GM12878 (cell line): Measurements from ENCODE around the gene SPINDOC. TPM values are rescaled to one million over a fixed set of nuclear protein-coding genes. Genes with fewer than 3 reads are reported as not detected.
A peak's percentile ranks its signal among the peaks of the same experiment; 100 is the strongest.

Experiments
- ATF7 ChIP-seq: fragments of 450-650 bp; IDR thresholded peaks from 2 replicates; pipeline ENCODE4 v1.6.1; 2016; ENCODE audit warnings: low read depth, mild to moderate bottlenecking
- BCLAF1 ChIP-seq: fragments of 450-650 bp; IDR thresholded peaks from 2 replicates; pipeline ENCODE4 v1.6.1; 2017; ENCODE audit warnings: antibody characterized with exemption, mild to moderate bottlenecking, moderate library complexity
- CHD1 ChIP-seq: IDR thresholded peaks from 2 replicates; pipeline ENCODE4 v1.6.1; 2012; ENCODE audit warnings: low read depth, low read length, improper control_type of control experiment
- CHD4 ChIP-seq: fragments of 200-600 bp; sonication (generic); IDR thresholded peaks from 2 replicates; pipeline ENCODE4 v1.6.1; 2016; ENCODE audit warnings: mild to moderate bottlenecking
- EP300 ChIP-seq, 2 experiments: fragments of 150-350 bp in 1 of 2; IDR thresholded peaks; 2 replicates each; pipeline ENCODE4 v1.6.1; 2011 to 2012; ENCODE audit warnings: low read depth in 2 of 2, low read length in 2 of 2, borderline replicate concordance in 1 of 2, improper control_type of control experiment in 1 of 2, inconsistent platforms in 1 of 2; ENCODE audit not compliant: control insufficient read depth in 1 of 2
- FOXK2 ChIP-seq: fragments of 450-650 bp; IDR thresholded peaks from 2 replicates; pipeline ENCODE4 v1.6.1; 2017; ENCODE audit warnings: mild to moderate bottlenecking, moderate library complexity
- HDGF ChIP-seq: fragments of 450-650 bp; IDR thresholded peaks from 2 replicates; pipeline ENCODE4 v1.6.1; 2016; ENCODE audit warnings: antibody characterized with exemption
- JUNB ChIP-seq: IDR thresholded peaks from 2 replicates; pipeline ENCODE4 v1.6.1; 2016; ENCODE audit warnings: antibody characterized with exemption, mild to moderate bottlenecking
- KLF5 ChIP-seq: fragments of 450-650 bp; IDR thresholded peaks from 2 replicates; pipeline ENCODE4 v1.6.1; 2014; ENCODE audit warnings: mild to moderate bottlenecking; ENCODE audit not compliant: partially characterized antibody
- MEF2B ChIP-seq: fragments of 450-650 bp; IDR thresholded peaks from 2 replicates; pipeline ENCODE4 v1.6.1; 2018; ENCODE audit warnings: mild to moderate bottlenecking, moderate library complexity; ENCODE audit not compliant: partially characterized antibody, poor library complexity, severe bottlenecking
- MTA2 ChIP-seq: fragments of 450-650 bp; IDR thresholded peaks from 2 replicates; pipeline ENCODE4 v1.6.1; 2016; ENCODE audit warnings: low read depth, mild to moderate bottlenecking, moderate library complexity
- NFYB ChIP-seq: IDR thresholded peaks from 2 replicates; pipeline ENCODE4 v1.6.1; 2011; ENCODE audit warnings: low read depth, mild to moderate bottlenecking, low read length, improper control_type of control experiment, moderate library complexity; ENCODE audit not compliant: insufficient read depth
- PML ChIP-seq: IDR thresholded peaks from 2 replicates; pipeline ENCODE4 v1.6.1; 2012; ENCODE audit warnings: low read length, inconsistent platforms
- SPI1 ChIP-seq: IDR thresholded peaks from 2 replicates; pipeline ENCODE4 v1.6.1; 2011; ENCODE audit warnings: low read depth, mild to moderate bottlenecking, low read length, moderate library complexity, borderline replicate concordance; ENCODE audit not compliant: insufficient read depth
- ZNF207 ChIP-seq: fragments of 450-650 bp; IDR thresholded peaks from 2 replicates; pipeline ENCODE4 v1.6.1; 2014; ENCODE audit warnings: antibody characterized with exemption, mild to moderate bottlenecking, borderline replicate concordance
- ZNF24 ChIP-seq: fragments of 450-650 bp; IDR thresholded peaks from 2 replicates; pipeline ENCODE4 v1.6.1; 2017; ENCODE audit warnings: antibody characterized with exemption, mild to moderate bottlenecking
- ZNF384 ChIP-seq: IDR thresholded peaks from 2 replicates; pipeline ENCODE4 v1.6.1; 2012; ENCODE audit warnings: low read depth, mild to moderate bottlenecking, low read length, improper control_type of control experiment, borderline replicate concordance
- polyA plus RNA-seq, 11 experiments: library from polyadenylated mRNA; depleted of rRNA in 4 of 11; unstranded in 6 of 11; stranded (reverse) in 5 of 11; fragments of >200 nt; fragmentation: Nextera tagmentation in 4 of 11; fragmentation: Illumina TruSeq in 1 of 11; extraction: Ambion mirVana in 4 of 11; extraction: Trizol in 1 of 11; gene quantifications; 1 replicate in 1 of 11; 2 replicates in 10 of 11; pipeline versions ENCODE4 v1.2.1 to v1.2.3, GENCODE V29; 2011 to 2016; ENCODE audit warnings: inconsistent platforms in 2 of 11, missing spikeins in 2 of 11, low read depth in 1 of 11
- total RNA-seq, 4 experiments: library from RNA; depleted of rRNA in 3 of 4; stranded (reverse); fragments of >200 nt in 3 of 4; fragmentation: Illumina TruSeq in 1 of 4; extraction: Trizol in 1 of 4; gene quantifications; 2 replicates each; pipeline versions ENCODE4 v1.2.1 to v1.2.3, GENCODE V29; 2013 to 2021
- TF ChIP-seq, protein P1 (sequence below): fragments of 450-650 bp; IDR thresholded peaks from 2 replicates; pipeline ENCODE4 v1.6.1; 2017; ENCODE audit warnings: mild to moderate bottlenecking, moderate library complexity
- TF ChIP-seq, protein P2 (sequence below): fragments of 450-650 bp; conservative IDR thresholded peaks from 2 replicates; pipeline ENCODE4 v1.6.1; 2017; ENCODE audit warnings: mild to moderate bottlenecking, moderate library complexity
- TF ChIP-seq, protein P3 (sequence below): fragments of 450-650 bp; IDR thresholded peaks from 2 replicates; pipeline ENCODE4 v1.6.1; 2017; ENCODE audit warnings: borderline replicate concordance

SPINDOC gene
- total and polyA plus RNA-seq, 10 of the 15 experiments (the other 5 are each of a cell fraction or from before 2014, with no cell fraction given), result 0.88 to 38.2 (median 16.9) TPM

DNA sequence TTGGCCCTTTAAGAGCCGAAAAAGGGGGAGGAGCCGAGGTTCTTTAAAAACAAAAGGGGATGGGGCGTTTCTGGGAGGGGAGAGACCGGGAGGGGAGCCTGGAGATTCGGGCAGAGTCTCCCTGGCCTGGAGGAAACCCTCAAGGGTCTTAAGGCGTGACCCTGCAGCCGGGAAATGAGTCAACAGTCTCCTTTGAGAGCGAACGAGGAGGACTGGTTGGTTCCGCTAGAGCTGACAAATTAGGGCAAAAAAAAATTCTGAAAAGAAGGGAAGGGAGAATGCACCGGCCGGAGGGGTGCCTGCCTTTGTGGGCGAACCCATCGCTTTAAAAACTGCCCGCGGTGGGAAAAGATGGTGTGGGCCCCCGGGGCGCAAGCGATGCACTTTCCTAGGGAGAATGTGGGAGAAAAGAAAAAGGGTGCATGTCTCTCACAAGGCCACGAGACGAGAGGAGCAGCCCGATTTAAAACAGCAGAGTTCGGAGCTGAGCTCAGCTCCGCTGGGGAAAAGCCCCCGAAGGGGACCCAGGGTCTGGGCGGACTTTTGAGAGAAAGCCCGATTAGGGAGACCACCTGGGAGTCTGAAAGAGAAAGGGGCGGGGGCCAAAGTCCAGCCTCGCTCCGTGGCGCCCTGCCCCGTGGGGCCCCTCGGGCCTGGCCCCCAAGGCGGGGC is 45.6 kb upstream of the SPINDOC start (continued):
- TF ChIP-seq HDGF (no peak), CHD1 (no peak), SPI1 (no peak), ZNF384 (0 out of 2 replicates have a peak, but pooled peaks have one; percentile 22), FOXK2 (peak; percentile 41; the same call in 1 of the 2 replicates), MEF2B (no peak), ATF7 (peak; percentile 79; the same call in 1 of the 2 replicates), JUNB (no peak), MTA2 (no peak), CHD4 (no peak), BCLAF1 (no peak), KLF5 (no peak), PML (no peak), NFYB (no peak), ZNF24 (no peak), EP300 (IDR thresholded peaks at IDR 0.05; ENCODE audit: borderline replicate concordance in 1 of 2, control insufficient read depth in 1 of 2, low read depth in 2 of 2, low read length in 2 of 2) (no peak), ZNF207 (no peak)
- TF ChIP-seq, protein P1, sequence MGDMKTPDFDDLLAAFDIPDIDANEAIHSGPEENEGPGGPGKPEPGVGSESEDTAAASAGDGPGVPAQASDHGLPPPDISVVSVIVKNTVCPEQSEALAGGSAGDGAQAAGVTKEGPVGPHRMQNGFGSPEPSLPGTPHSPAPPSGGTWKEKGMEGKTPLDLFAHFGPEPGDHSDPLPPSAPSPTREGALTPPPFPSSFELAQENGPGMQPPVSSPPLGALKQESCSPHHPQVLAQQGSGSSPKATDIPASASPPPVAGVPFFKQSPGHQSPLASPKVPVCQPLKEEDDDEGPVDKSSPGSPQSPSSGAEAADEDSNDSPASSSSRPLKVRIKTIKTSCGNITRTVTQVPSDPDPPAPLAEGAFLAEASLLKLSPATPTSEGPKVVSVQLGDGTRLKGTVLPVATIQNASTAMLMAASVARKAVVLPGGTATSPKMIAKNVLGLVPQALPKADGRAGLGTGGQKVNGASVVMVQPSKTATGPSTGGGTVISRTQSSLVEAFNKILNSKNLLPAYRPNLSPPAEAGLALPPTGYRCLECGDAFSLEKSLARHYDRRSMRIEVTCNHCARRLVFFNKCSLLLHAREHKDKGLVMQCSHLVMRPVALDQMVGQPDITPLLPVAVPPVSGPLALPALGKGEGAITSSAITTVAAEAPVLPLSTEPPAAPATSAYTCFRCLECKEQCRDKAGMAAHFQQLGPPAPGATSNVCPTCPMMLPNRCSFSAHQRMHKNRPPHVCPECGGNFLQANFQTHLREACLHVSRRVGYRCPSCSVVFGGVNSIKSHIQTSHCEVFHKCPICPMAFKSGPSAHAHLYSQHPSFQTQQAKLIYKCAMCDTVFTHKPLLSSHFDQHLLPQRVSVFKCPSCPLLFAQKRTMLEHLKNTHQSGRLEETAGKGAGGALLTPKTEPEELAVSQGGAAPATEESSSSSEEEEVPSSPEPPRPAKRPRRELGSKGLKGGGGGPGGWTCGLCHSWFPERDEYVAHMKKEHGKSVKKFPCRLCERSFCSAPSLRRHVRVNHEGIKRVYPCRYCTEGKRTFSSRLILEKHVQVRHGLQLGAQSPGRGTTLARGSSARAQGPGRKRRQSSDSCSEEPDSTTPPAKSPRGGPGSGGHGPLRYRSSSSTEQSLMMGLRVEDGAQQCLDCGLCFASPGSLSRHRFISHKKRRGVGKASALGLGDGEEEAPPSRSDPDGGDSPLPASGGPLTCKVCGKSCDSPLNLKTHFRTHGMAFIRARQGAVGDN, result no peak
- TF ChIP-seq, protein P2, sequence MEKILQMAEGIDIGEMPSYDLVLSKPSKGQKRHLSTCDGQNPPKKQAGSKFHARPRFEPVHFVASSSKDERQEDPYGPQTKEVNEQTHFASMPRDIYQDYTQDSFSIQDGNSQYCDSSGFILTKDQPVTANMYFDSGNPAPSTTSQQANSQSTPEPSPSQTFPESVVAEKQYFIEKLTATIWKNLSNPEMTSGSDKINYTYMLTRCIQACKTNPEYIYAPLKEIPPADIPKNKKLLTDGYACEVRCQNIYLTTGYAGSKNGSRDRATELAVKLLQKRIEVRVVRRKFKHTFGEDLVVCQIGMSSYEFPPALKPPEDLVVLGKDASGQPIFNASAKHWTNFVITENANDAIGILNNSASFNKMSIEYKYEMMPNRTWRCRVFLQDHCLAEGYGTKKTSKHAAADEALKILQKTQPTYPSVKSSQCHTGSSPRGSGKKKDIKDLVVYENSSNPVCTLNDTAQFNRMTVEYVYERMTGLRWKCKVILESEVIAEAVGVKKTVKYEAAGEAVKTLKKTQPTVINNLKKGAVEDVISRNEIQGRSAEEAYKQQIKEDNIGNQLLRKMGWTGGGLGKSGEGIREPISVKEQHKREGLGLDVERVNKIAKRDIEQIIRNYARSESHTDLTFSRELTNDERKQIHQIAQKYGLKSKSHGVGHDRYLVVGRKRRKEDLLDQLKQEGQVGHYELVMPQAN, result no peak
- TF ChIP-seq, protein P3, sequence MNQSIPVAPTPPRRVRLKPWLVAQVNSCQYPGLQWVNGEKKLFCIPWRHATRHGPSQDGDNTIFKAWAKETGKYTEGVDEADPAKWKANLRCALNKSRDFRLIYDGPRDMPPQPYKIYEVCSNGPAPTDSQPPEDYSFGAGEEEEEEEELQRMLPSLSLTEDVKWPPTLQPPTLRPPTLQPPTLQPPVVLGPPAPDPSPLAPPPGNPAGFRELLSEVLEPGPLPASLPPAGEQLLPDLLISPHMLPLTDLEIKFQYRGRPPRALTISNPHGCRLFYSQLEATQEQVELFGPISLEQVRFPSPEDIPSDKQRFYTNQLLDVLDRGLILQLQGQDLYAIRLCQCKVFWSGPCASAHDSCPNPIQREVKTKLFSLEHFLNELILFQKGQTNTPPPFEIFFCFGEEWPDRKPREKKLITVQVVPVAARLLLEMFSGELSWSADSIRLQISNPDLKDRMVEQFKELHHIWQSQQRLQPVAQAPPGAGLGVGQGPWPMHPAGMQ, result no peak
